ENCODE results near the gene TNFRSF25.

The TNFRSF25 gene

DNA sequence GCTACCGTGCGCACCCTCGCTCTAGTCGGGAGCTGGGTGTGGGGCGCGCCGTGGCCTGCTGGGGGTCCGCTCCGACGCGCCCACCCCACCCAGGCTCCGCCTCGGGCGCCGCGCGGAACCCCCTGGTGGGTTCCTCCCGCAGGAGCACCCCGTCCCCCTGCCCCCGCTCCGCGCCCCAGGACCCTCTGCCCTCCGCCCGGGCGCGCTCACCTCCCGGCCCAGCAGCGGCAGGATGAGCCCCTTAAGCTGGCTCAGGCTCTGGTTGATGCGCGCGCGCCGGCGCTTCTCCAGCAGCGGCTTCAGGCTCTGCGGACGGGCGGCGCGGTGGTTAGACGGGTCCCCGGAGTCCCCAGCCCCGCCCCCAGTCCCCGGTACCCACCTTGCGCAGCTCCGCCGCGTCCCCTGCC is 46.6 kb downstream of the TNFRSF25 start:
- DNase-seq: no peak
- Histone ChIP-seq H4K20me1 (ENCODE audit: insufficient read depth, low read length) (no peaks in the 10 kb centered on the region), H3K27me3 (ENCODE audit: insufficient read depth, low read length, poor library complexity) (peaks cover 7% of the 10 kb centered on the region), H3K4me3 (ENCODE audit: low read depth in 1 of 2, low read length in 2 of 2) (no peak overlapping the region), H3K36me3 (ENCODE audit: insufficient read depth, low read length) (no peaks in the 10 kb centered on the region), H3K4me1 (ENCODE audit: insufficient read depth, low read length) (peaks cover 4% of the 10 kb centered on the region; the same call in 1 of the 2 replicates), H3K79me2 (ENCODE audit: insufficient read depth, low read length) (no peaks in the 10 kb centered on the region), H3K4me2 (ENCODE audit: insufficient read depth, low read length) (no peak overlapping the region), H3K27ac (ENCODE audit: low read length) (no peak overlapping the region), H2AFZ (ENCODE audit: low read depth, low read length) (no peak overlapping the region), H3K9me3 (ENCODE audit: insufficient read depth, low read length, severe bottlenecking) (no peaks in the 10 kb centered on the region), H3K9ac (ENCODE audit: low read depth, low read length) (no peak overlapping the region)
- no peak for ATAC-seq (ENCODE audit: insufficient read depth, low read depth)
- TF ChIP-seq EZH2 (IDR thresholded peaks at IDR 0.05; ENCODE audit: borderline replicate concordance, low read depth, low read length, severe bottlenecking): no peak
- TF ChIP-seq, protein P1, sequence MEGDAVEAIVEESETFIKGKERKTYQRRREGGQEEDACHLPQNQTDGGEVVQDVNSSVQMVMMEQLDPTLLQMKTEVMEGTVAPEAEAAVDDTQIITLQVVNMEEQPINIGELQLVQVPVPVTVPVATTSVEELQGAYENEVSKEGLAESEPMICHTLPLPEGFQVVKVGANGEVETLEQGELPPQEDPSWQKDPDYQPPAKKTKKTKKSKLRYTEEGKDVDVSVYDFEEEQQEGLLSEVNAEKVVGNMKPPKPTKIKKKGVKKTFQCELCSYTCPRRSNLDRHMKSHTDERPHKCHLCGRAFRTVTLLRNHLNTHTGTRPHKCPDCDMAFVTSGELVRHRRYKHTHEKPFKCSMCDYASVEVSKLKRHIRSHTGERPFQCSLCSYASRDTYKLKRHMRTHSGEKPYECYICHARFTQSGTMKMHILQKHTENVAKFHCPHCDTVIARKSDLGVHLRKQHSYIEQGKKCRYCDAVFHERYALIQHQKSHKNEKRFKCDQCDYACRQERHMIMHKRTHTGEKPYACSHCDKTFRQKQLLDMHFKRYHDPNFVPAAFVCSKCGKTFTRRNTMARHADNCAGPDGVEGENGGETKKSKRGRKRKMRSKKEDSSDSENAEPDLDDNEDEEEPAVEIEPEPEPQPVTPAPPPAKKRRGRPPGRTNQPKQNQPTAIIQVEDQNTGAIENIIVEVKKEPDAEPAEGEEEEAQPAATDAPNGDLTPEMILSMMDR (IDR thresholded peaks at IDR 0.05; ENCODE audit: borderline replicate concordance, extremely low read depth, low read length, poor library complexity, severe bottlenecking): no peak

DNA sequence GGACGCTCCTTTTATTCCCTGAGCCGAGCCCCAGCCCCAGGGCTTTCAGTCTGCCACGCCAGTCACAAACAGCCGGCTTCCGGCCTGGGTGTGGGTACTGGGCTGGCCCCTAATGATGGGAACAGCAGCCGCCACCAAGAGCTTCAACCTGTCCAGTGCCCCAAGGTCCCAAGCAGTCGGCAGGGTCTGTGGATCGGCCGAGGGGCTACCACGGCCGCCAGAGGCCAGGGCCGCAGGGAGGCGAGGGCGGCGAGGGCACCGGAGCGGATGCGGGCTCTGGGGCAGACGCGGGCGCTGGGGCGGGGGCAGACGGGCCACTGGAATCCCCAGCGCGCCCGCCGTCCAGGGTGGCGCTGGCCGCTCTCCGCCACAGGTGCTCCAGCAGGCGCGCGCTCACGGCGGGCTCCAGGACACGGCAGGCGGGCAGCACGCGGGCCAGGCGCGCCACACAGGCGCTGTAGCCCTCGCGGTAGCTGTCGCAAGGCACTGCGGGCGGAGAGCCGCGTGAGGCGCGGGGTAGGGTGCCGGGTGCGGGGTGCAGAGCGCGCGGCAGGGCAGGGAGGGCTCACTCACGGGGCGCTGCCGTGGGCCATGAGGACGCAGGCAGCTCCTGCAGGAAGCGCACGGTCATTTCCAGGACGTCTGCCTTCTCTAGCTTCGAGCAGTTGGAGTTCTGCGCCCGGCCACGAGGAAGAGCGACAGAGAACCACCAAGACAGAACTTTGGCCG is 47.1 kb downstream of the TNFRSF25 start:
- Histone ChIP-seq H3K27me3 (ENCODE audit: insufficient read depth, low read length, poor library complexity) (peaks cover 7% of the 10 kb centered on the region), H2AFZ (ENCODE audit: low read depth, low read length) (no peak overlapping the region), H3K9ac (ENCODE audit: low read depth, low read length) (no peak overlapping the region)

DNA sequence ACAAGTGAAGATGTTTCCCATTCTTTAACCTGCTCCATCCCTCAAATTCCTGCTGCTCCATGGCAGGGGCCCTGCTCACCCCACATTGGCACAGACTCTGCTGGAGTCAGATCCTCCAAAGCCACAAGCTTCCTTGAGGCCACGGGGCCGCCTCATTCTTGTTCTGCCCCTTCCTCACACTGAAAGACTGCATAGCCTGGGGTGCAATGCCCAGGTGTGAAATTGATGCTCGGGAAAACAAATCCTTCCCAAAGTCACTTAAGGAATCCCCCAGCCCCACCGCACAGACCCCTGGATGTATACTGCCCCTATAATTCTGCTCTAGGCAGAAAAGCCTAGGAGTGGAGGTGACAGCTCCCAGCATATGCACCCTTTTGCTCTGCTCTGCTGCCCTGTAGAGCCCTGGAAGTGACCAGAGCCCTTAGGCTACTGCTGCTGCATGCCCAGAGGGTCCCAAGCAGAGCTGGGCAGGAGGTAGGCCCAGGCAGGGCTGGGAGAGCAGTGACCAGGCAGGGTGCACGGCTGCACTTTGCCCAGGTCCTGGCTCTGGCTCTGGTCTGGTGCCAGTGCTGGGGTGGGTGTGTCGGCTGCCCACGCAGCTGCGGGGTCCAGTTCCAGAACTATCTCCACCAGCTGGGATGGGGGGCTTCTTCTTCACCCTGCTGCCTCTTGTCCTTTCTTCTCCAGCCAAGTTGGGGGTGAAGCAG is 47.9 kb downstream of the TNFRSF25 start:
- DNase-seq (no peak), ATAC-seq (ENCODE audit: insufficient read depth, low read depth) (no peak)
- TF ChIP-seq, protein P1 (IDR thresholded peaks at IDR 0.05; ENCODE audit: borderline replicate concordance, extremely low read depth, low read length, poor library complexity, severe bottlenecking): no peak
- TF ChIP-seq EZH2 (IDR thresholded peaks at IDR 0.05; ENCODE audit: borderline replicate concordance, low read depth, low read length, severe bottlenecking): no peak
- no peaks in the 10 kb centered on the region for H3K79me2 ChIP-seq (ENCODE audit: insufficient read depth, low read length)
- H2AFZ ChIP-seq (ENCODE audit: low read depth, low read length): no peak overlapping the region
- no peaks in the 10 kb centered on the region for H3K9me3 ChIP-seq (ENCODE audit: insufficient read depth, low read length, severe bottlenecking)
- peaks cover 4% of the 10 kb centered on the region for H3K27me3 ChIP-seq (ENCODE audit: insufficient read depth, low read length, poor library complexity)
- H4K20me1 ChIP-seq (ENCODE audit: insufficient read depth, low read length): no peaks in the 10 kb centered on the region
- no peaks in the 10 kb centered on the region for H3K36me3 ChIP-seq (ENCODE audit: insufficient read depth, low read length)
- no peak overlapping the region for H3K4me3 ChIP-seq (ENCODE audit: low read depth in 1 of 2, low read length in 2 of 2)
- no peaks in the 10 kb centered on the region for H3K4me1 ChIP-seq (ENCODE audit: insufficient read depth, low read length)
- no peak overlapping the region for H3K4me2 ChIP-seq (ENCODE audit: insufficient read depth, low read length)
- no peak overlapping the region for H3K9ac ChIP-seq (ENCODE audit: low read depth, low read length)
- no peak overlapping the region for H3K27ac ChIP-seq (ENCODE audit: low read length)

More for the DNA sequence above, 47.1 kb downstream of the TNFRSF25 start:
- ATAC-seq (ENCODE audit: insufficient read depth, low read depth): no peak
- H3K4me2 ChIP-seq (ENCODE audit: insufficient read depth, low read length): no peak overlapping the region
- no peak for TF ChIP-seq EZH2 (IDR thresholded peaks at IDR 0.05; ENCODE audit: borderline replicate concordance, low read depth, low read length, severe bottlenecking)
- TF ChIP-seq, protein P1 (IDR thresholded peaks at IDR 0.05; ENCODE audit: borderline replicate concordance, extremely low read depth, low read length, poor library complexity, severe bottlenecking): no peak
- H3K27ac ChIP-seq (ENCODE audit: low read length): no peak overlapping the region
- H3K4me3 ChIP-seq (ENCODE audit: low read depth in 1 of 2, low read length in 2 of 2): no peak overlapping the region
- no peaks in the 10 kb centered on the region for H3K36me3 ChIP-seq (ENCODE audit: insufficient read depth, low read length)
- no peaks in the 10 kb centered on the region for H3K9me3 ChIP-seq (ENCODE audit: insufficient read depth, low read length, severe bottlenecking)
- DNase-seq: no peak
- no peaks in the 10 kb centered on the region for H3K79me2 ChIP-seq (ENCODE audit: insufficient read depth, low read length)
- H4K20me1 ChIP-seq (ENCODE audit: insufficient read depth, low read length): no peaks in the 10 kb centered on the region
- peaks cover 2% of the 10 kb centered on the region; the same call in 1 of the 2 replicates for H3K4me1 ChIP-seq (ENCODE audit: insufficient read depth, low read length)

Data from DND-41 (cell line).